PFSK-1 (cell line): ENCODE results near the gene TSPYL2.

Experiments
- POLR2AphosphoS5 ChIP-seq: IDR thresholded peaks from 2 replicates; pipeline ENCODE4 v1.6.1; 2012; ENCODE audit warnings: low read depth, mild to moderate bottlenecking, control low read depth, low read length, moderate library complexity
- REST ChIP-seq, 2 experiments: IDR thresholded peaks; 2 replicates each; pipeline versions ENCODE4 v1.6.1 to v1.8.0; 2011 to 2012; ENCODE audit warnings: low read depth in 2 of 2, low read length in 2 of 2, control low read depth in 1 of 2, inconsistent platforms in 1 of 2, mild to moderate bottlenecking in 1 of 2, moderate library complexity in 1 of 2; ENCODE audit not compliant: insufficient read depth in 1 of 2
- SIN3A ChIP-seq: IDR thresholded peaks from 2 replicates; pipeline ENCODE4 v1.6.1; 2012; ENCODE audit warnings: mild to moderate bottlenecking, low read length, moderate library complexity, borderline replicate concordance; ENCODE audit not compliant: insufficient read depth
- TAF1 ChIP-seq: IDR thresholded peaks from 2 replicates; pipeline ENCODE4 v1.6.1; 2012; ENCODE audit warnings: low read length, control low read depth, borderline replicate concordance; ENCODE audit not compliant: insufficient read depth

GRCh38 chrX:53084043-53084570 lies 1.9 kb downstream of the TSPYL2 start:
- TF ChIP-seq POLR2AphosphoS5 (no peak), REST (IDR thresholded peaks at IDR 0.05; ENCODE audit: insufficient read depth in 1 of 2, low read depth in 2 of 2, low read length in 2 of 2) (no peak), TAF1 (no peak), SIN3A (no peak)
